CD14-positive monocyte (primary cell): ENCODE measurements around the gene SMYD3. TPM values are rescaled to one million over a fixed set of nuclear protein-coding genes. Genes with fewer than 3 reads are reported as not detected.
A peak's percentile ranks its signal among the peaks of the same experiment; 100 is the strongest.

Experiments used
- DNase-seq, 3 donors: peaks; one replicate each; pipeline ENCODE4 v3.0.0-alpha.2; 2011 to 2022
- H2AFZ ChIP-seq: 2 replicates; pipeline ENCODE4 v1.6.0; 2012; ENCODE audit warnings: mild to moderate bottlenecking, low read depth, low read length, inconsistent platforms; ENCODE audit not compliant: insufficient read depth, poor library complexity, severe bottlenecking
- H3K27ac ChIP-seq, 2 donors: 1 replicate in 1 of 2; 2 replicates in 1 of 2; pipeline ENCODE4 v1.5.1; 2012 to 2013; ENCODE audit warnings: low read length in 2 of 2, control low read depth in 1 of 2, inconsistent platforms in 1 of 2, low read depth in 1 of 2, mild to moderate bottlenecking in 1 of 2
- H3K27me3 ChIP-seq, 2 donors: one replicate each; pipeline versions ENCODE4 v1.6.0 to v1.6.1; 2011 to 2013; ENCODE audit warnings: low read length in 2 of 2; ENCODE audit not compliant: control insufficient read depth in 2 of 2, insufficient read depth in 2 of 2
- H3K36me3 ChIP-seq, 2 donors: replicated peaks in 1 of 2; 1 replicate in 1 of 2; 2 replicates in 1 of 2; pipeline versions ENCODE4 v1.5.1 to v1.6.1; 2012 to 2013; ENCODE audit warnings: low read length in 2 of 2, control low read depth in 1 of 2, inconsistent platforms in 1 of 2, mild to moderate bottlenecking in 1 of 2; ENCODE audit not compliant: insufficient read depth in 2 of 2, control insufficient read depth in 1 of 2
- H3K4me1 ChIP-seq, 2 donors: 1 replicate in 1 of 2; 2 replicates in 1 of 2; pipeline versions ENCODE4 v1.5.1 to v1.6.1; 2012 to 2013; ENCODE audit warnings: low read length in 2 of 2, control low read depth in 1 of 2, inconsistent platforms in 1 of 2, mild to moderate bottlenecking in 1 of 2, moderate library complexity in 1 of 2; ENCODE audit not compliant: insufficient read depth in 2 of 2, control insufficient read depth in 1 of 2
- H3K4me2 ChIP-seq: replicated peaks from 2 replicates; pipeline ENCODE3; 2012; ENCODE audit warnings: low read length, moderate library complexity, mild to moderate bottlenecking; ENCODE audit not compliant: poor library complexity, severe bottlenecking; ENCODE audit errors: extremely low read depth
- H3K4me3 ChIP-seq, 3 experiments: fragments of 200-600 bp in 1 of 3; sonication (generic) in 1 of 3; replicated peaks in 1 of 3; 1 replicate in 2 of 3; 2 replicates in 1 of 3; pipeline ENCODE4 v1.5.1; 2011 to 2013; ENCODE audit warnings: low read length in 3 of 3, mild to moderate bottlenecking in 3 of 3, control low read depth in 2 of 3, low read depth in 2 of 3, inconsistent platforms in 1 of 3, moderate library complexity in 1 of 3
- H3K79me2 ChIP-seq: 2 replicates; pipeline ENCODE4 v1.6.0; 2012; ENCODE audit warnings: mild to moderate bottlenecking, control low read depth, inconsistent platforms, low read length, moderate library complexity; ENCODE audit not compliant: insufficient read depth
- H3K9ac ChIP-seq: 2 replicates; pipeline ENCODE4 v1.6.0; 2017; ENCODE audit warnings: low read length, mild to moderate bottlenecking; ENCODE audit not compliant: insufficient read depth, poor library complexity, severe bottlenecking
- H3K9me3 ChIP-seq, 2 donors: replicated peaks in 1 of 2; 1 replicate in 1 of 2; 2 replicates in 1 of 2; pipeline versions ENCODE4 v1.5.1 to v1.6.1; 2012 to 2013; ENCODE audit warnings: low read length in 2 of 2, control low read depth in 1 of 2; ENCODE audit not compliant: control insufficient read depth in 1 of 2, insufficient read depth in 1 of 2
- H4K20me1 ChIP-seq: 2 replicates; pipeline ENCODE4 v1.6.0; 2012; ENCODE audit warnings: mild to moderate bottlenecking, low read length, control low read depth, moderate library complexity; ENCODE audit not compliant: insufficient read depth
- H3K27ac Mint-ChIP-seq, 7 donors: one replicate each; pipeline ENCODE4 v1.8.0; 2020; ENCODE audit warnings: mild to moderate bottlenecking in 7 of 7, mixed read lengths in 7 of 7, moderate library complexity in 6 of 7, inconsistent platforms in 2 of 7
- H3K27me3 Mint-ChIP-seq, 3 donors: one replicate each; pipeline ENCODE4 v1.8.0; 2021 to 2022; ENCODE audit warnings: low read depth in 3 of 3, mild to moderate bottlenecking in 3 of 3, mixed read lengths in 3 of 3, moderate library complexity in 3 of 3, inconsistent platforms in 1 of 3
- H3K36me3 Mint-ChIP-seq, 2 donors: one replicate each; pipeline ENCODE4 v1.8.0; 2020; ENCODE audit warnings: mixed read lengths in 2 of 2, inconsistent platforms in 1 of 2, mild to moderate bottlenecking in 1 of 2
- H3K4me1 Mint-ChIP-seq: one replicate; pipeline ENCODE4 v1.8.0; 2020; ENCODE audit warnings: mild to moderate bottlenecking, mixed read lengths
- H3K4me3 Mint-ChIP-seq, 2 donors: one replicate each; pipeline ENCODE4 v1.8.0; 2020; ENCODE audit warnings: mild to moderate bottlenecking in 2 of 2, mixed read lengths in 2 of 2, moderate library complexity in 1 of 2
- H3K9me3 Mint-ChIP-seq, 7 donors: one replicate each; pipeline ENCODE4 v1.8.0; 2020 to 2022; ENCODE audit warnings: mixed read lengths in 7 of 7, mild to moderate bottlenecking in 6 of 7, moderate library complexity in 6 of 7, inconsistent platforms in 2 of 7
- WGBS: methylation state at CpG from one replicate; pipeline ENCODE4 v1.1.5; 2013; ENCODE audit warnings: missing lambda C conversion rate; ENCODE audit not compliant: insufficient coverage; 5-methylcytosine and 5-hydroxymethylcytosine counted together
- intact Hi-C, 2 donors: fragments of 100-400 bp; cut with micrococcal nuclease; formaldehyde crosslinking; loops; one replicate each; pipeline versions ENCODE4 v1.15.0 to v1.15.1; 2023
- polyA plus RNA-seq, 3 donors: library from polyadenylated mRNA; depleted of rRNA in 1 of 3; unstranded in 2 of 3; stranded (reverse) in 1 of 3; fragments of 300-500 nt in 2 of 3; fragments of >200 nt in 1 of 3; fragmentation: Illumina TruSeq in 2 of 3; gene quantifications; 1 replicate in 2 of 3; 2 replicates in 1 of 3; pipeline ENCODE4 v1.2.3, GENCODE V29; 2012 to 2021
- TF ChIP-seq, protein P1 (sequence below): fragments of 200-600 bp; IDR thresholded peaks from one replicate; pipeline ENCODE4 v1.8.0; 2022; ENCODE audit warnings: antibody characterized with exemption, mild to moderate bottlenecking

Gene SMYD3
- polyA plus RNA-seq, 3 donors: 2.7 to 8.4 (median 4.0) TPM

DNA sequence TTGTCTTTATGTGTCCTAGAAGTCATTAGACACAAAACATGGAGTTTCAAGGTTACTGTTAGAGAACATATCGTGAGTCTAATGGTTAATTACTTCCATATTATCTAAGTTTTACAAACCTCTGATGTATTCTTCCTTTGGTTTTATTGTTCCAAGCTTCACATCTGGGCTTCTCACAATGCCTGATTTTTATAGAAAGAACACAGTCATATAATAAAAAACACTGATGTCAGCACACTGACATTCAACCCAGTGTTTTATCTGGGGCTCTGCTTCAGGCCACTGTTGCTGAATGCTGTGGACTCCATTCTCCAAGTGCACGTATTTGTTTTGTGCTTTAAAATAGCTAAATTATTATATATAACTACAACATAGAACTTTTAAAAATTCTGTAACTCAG lies 232.9 kb downstream of the SMYD3 start:
- no peaks in the 10 kb centered on the region for H3K36me3 ChIP-seq
- H3K36me3 Mint-ChIP-seq: no peaks in the 10 kb centered on the region
- H3K4me2 ChIP-seq: no peak overlapping the region
- H4K20me1 ChIP-seq: no peaks in the 10 kb centered on the region
- no peaks in the 10 kb centered on the region for H3K27me3 Mint-ChIP-seq
- WGBS: no CpG with 5 or more reads among the region's 2 CpGs
- H3K4me3 ChIP-seq: no peak overlapping the region
- no peaks in the 10 kb centered on the region for H3K79me2 ChIP-seq
- no peaks in the 10 kb centered on the region for H3K27me3 ChIP-seq
- peaks cover 2% of the 10 kb centered on the region for H3K4me1 Mint-ChIP-seq
- no peaks in the 10 kb centered on the region for H3K9me3 Mint-ChIP-seq
- TF ChIP-seq, protein P1, sequence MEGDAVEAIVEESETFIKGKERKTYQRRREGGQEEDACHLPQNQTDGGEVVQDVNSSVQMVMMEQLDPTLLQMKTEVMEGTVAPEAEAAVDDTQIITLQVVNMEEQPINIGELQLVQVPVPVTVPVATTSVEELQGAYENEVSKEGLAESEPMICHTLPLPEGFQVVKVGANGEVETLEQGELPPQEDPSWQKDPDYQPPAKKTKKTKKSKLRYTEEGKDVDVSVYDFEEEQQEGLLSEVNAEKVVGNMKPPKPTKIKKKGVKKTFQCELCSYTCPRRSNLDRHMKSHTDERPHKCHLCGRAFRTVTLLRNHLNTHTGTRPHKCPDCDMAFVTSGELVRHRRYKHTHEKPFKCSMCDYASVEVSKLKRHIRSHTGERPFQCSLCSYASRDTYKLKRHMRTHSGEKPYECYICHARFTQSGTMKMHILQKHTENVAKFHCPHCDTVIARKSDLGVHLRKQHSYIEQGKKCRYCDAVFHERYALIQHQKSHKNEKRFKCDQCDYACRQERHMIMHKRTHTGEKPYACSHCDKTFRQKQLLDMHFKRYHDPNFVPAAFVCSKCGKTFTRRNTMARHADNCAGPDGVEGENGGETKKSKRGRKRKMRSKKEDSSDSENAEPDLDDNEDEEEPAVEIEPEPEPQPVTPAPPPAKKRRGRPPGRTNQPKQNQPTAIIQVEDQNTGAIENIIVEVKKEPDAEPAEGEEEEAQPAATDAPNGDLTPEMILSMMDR: no peak
- H3K9ac ChIP-seq: no peak overlapping the region
- H3K27ac ChIP-seq: no peak overlapping the region
- peak overlapping the region in 1 of 7 donors; percentile 32 for H3K27ac Mint-ChIP-seq
- H2AFZ ChIP-seq: no peak overlapping the region
- H3K4me3 Mint-ChIP-seq: no peak overlapping the region
- intact Hi-C loops: no loop called here
- H3K4me1 ChIP-seq: no peaks in the 10 kb centered on the region
- no peaks in the 10 kb centered on the region for H3K9me3 ChIP-seq
- DNase-seq: no peak

- no peak overlapping the region for H3K27ac Mint-ChIP-seq
- no CpG with 5 or more reads among the region's 4 CpGs for WGBS
- H3K4me3 Mint-ChIP-seq: no peak overlapping the region
- Histone ChIP-seq H3K27me3 (no peaks in the 10 kb centered on the region), H3K79me2 (no peaks in the 10 kb centered on the region), H3K4me2 (no peak overlapping the region), H2AFZ (no peak overlapping the region), H3K9ac (no peak overlapping the region), H3K4me1 (no peaks in the 10 kb centered on the region), H3K9me3 (no peaks in the 10 kb centered on the region), H3K36me3 (no peaks in the 10 kb centered on the region), H3K4me3 (no peak overlapping the region), H4K20me1 (no peaks in the 10 kb centered on the region), H3K27ac (no peak overlapping the region)
- no peaks in the 10 kb centered on the region for H3K36me3 Mint-ChIP-seq
- H3K4me1 Mint-ChIP-seq: no peaks in the 10 kb centered on the region
- H3K9me3 Mint-ChIP-seq: peaks cover 0 to 2% (median 0%) of the 10 kb centered on the region in 7 donors
- intact Hi-C loops: no loop called here
- DNase-seq: no peak
- TF ChIP-seq, protein P1: no peak
- H3K27me3 Mint-ChIP-seq: peaks cover 0 to 1% (median 0%) of the 10 kb centered on the region in 3 donors
Observed at GRCh38 chr1:246271516-246271915, 235.6 kb downstream of the SMYD3 start.
